Ascending aorta (tissue), 2 donors: ENCODE measurements around the gene GALR2. TPM values are rescaled to one million over a fixed set of nuclear protein-coding genes. Genes with fewer than 3 reads are reported as not detected.

Experiments
- DNase-seq, 2 donors: peaks; one replicate each; pipeline ENCODE4 v3.0.0-alpha.2; 2019; ENCODE audit warnings: low spot score in 2 of 2
- H3K27ac ChIP-seq, 2 donors: fragments of 200-600 bp; sonication (generic); one replicate each; pipeline ENCODE4 v1.5.1; 2016 to 2017; ENCODE audit warnings: mild to moderate bottlenecking in 1 of 2
- H3K27me3 ChIP-seq: fragments of 200-600 bp; sonication (generic); one replicate; pipeline ENCODE4 v1.5.1; 2017
- H3K36me3 ChIP-seq, 2 donors: fragments of 200-600 bp; sonication (generic); one replicate each; pipeline ENCODE4 v1.5.1; 2016
- H3K4me1 ChIP-seq, 2 donors: fragments of 200-600 bp; sonication (generic); one replicate each; pipeline ENCODE4 v1.5.1; 2016 to 2017; ENCODE audit warnings: mild to moderate bottlenecking in 1 of 2
- H3K4me3 ChIP-seq, 2 donors: fragments of 200-600 bp; sonication (generic); one replicate each; pipeline ENCODE4 v1.5.1; 2016 to 2017; ENCODE audit warnings: mild to moderate bottlenecking in 1 of 2
- H3K9me3 ChIP-seq, 2 donors: fragments of 200-600 bp; sonication (generic); one replicate each; pipeline ENCODE4 v1.5.1; 2016
- intact Hi-C: fragments of 100-400 bp; cut with DNase I; formaldehyde crosslinking; loops from one replicate; pipeline ENCODE4 v1.15.1; 2023
- total RNA-seq: library from RNA; depleted of rRNA; stranded (reverse); fragments of >200 nt; gene quantifications from one replicate; pipeline ENCODE4 v1.1.0, GENCODE V29; 2016
- TF ChIP-seq, protein P1 (sequence below), 3 experiments: fragments of 200-600 bp in 2 of 3; fragments of 450-650 bp in 1 of 3; sonication (generic) in 2 of 3; IDR thresholded peaks; one replicate each; pipeline ENCODE4 v1.5.1; 2016 to 2019; ENCODE audit warnings: antibody characterized with exemption in 3 of 3, mild to moderate bottlenecking in 1 of 3, moderate library complexity in 1 of 3

GALR2 gene
- total RNA-seq, 1 donor from 2014 or later: 2.3 TPM

DNA sequence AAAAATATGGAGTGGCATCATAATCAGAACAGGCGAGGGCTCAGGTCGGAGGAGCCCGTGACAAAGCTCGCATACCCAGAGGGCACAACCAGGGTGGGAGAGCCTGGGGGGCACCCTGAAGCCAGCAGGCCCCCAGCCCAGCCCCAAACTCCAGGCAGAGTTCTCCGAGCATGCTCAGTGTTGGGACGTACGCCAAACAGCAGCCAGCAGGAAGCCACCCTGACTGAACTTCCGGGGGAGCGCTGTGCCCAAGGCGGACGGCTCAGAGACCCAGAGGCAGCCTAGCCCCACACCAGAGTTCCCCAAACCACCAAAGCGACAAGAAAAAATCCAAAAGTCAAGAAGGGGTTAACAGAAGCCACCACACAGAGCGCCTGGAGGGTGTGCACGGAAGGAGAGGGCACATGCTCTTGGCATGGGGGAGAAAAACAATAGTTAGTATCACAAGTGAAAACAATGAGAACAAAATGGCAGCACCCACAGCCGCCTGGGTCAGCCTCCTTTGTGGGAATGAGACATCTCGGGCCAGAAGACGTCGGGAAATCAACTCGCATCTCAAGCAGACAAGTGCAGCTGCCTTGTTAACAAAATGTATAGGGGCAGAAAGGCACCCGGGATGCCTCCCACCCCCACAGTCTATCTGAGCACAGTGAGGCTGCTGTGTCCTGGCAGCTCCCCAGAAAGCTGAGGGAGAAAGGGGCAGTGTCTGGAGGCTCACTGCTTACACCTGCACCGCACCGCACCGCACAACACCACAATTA lies 17.1 kb downstream of the GALR2 start:
- no peaks in the 10 kb centered on the region for H3K27me3 ChIP-seq
- H3K9me3 ChIP-seq: no peaks in the 10 kb centered on the region
- H3K4me1 ChIP-seq: no peaks in the 10 kb centered on the region
- H3K4me3 ChIP-seq: no peak overlapping the region
- TF ChIP-seq, protein P1, sequence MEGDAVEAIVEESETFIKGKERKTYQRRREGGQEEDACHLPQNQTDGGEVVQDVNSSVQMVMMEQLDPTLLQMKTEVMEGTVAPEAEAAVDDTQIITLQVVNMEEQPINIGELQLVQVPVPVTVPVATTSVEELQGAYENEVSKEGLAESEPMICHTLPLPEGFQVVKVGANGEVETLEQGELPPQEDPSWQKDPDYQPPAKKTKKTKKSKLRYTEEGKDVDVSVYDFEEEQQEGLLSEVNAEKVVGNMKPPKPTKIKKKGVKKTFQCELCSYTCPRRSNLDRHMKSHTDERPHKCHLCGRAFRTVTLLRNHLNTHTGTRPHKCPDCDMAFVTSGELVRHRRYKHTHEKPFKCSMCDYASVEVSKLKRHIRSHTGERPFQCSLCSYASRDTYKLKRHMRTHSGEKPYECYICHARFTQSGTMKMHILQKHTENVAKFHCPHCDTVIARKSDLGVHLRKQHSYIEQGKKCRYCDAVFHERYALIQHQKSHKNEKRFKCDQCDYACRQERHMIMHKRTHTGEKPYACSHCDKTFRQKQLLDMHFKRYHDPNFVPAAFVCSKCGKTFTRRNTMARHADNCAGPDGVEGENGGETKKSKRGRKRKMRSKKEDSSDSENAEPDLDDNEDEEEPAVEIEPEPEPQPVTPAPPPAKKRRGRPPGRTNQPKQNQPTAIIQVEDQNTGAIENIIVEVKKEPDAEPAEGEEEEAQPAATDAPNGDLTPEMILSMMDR (IDR thresholded peaks at IDR 0.05): no peak
- peaks cover 91 to 97% of the 10 kb centered on the region in 2 donors for H3K36me3 ChIP-seq
- intact Hi-C loops: no loop called here
- DNase-seq: no peak
- H3K27ac ChIP-seq: no peak overlapping the region

DNA sequence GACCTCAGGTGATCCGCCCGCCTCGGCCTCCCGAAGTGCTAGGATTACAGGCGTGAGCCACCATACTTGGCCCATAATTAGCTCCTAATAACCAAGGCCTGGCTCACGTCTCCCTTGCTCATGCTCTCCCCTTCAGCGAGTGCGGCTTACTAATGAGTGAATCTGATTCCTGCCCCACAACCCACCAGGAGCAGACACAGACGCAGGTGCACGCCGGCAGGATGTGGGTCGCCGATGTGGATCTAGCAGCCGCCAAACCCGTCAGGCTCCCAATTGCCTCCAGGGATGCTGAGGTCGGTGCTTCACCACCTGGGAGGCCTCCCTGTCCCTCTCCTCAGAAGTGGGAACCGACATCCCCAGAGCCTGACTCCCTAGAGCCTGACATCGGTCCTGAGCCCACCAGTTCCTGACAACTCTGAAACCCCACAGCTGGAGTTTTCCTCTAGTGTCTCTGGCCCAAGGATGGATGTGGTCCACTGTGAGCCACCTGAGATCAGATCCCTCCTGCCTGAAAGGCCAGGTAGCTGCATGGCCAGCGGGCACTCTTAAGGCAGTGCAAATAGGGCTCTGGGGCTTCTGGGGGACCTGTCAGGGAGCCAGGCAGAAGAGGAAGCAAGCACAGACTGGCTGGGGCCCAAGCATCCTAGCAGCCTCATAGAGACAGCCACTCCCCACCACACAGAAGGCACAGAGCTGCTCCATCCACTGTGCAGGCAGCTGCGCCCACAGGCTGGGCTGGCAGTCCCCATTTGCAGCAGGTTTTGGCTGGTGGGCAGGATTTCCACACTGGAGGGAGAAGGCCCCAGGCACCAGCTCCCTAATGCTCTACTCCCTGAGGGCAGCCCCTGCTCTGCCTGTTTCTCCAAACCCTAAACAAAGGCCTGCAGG lies 18.2 kb downstream of the GALR2 start:
- no peak for DNase-seq
- Histone ChIP-seq H3K9me3 (no peaks in the 10 kb centered on the region), H3K27ac (no peak overlapping the region), H3K4me1 (no peaks in the 10 kb centered on the region), H3K4me3 (no peak overlapping the region), H3K36me3 (peaks cover 90 to 98% of the 10 kb centered on the region in 2 donors), H3K27me3 (no peaks in the 10 kb centered on the region)
- intact Hi-C loops: no loop called here
- TF ChIP-seq, protein P1 (IDR thresholded peaks at IDR 0.05): no peak

DNA sequence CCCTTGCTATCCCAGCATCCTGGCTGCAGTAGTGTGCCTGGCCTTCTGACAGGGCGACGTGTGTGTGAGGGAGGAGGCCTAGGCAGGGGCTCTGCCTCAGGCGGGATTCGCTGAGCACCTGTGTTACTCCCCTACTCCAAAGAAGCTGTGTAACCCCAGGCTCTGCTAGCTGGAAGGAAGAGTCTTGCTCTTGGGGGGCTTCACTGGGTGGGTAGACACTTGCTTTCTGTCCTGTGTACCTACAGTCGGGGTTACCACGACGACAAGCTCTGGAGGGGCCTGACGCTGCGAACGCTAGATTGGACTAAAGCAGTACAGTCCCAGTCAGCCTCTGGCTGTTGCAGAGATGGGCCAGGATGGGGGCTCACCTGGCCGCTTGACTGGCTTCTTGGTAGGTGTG lies 19.5 kb downstream of the GALR2 start:
- DNase-seq: no peak
- intact Hi-C loops: no loop called here
- H3K4me3 ChIP-seq: no peak overlapping the region

DNA sequence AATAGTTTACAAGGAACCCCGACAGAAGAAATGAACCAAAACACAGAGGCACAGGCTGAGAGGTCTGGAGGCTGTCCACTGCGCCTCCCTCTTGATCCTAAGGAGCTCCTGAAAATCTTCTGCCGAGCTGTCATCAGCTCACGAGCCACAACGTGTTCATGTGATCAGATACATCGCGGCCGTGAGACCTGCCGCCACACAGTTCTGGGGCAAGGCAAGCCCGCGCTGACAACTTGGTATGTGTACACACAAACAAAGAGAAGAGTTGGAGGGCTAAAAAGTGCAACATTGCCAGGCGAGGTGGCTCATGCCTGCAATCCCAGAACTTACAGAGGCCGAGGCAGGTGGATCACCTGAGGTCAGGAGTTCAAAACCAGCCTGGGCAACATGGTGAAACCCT lies 21.4 kb downstream of the GALR2 start:
- no peak overlapping the region for H3K27ac ChIP-seq
- intact Hi-C loops: no loop called here
- no peak for DNase-seq
- no peaks in the 10 kb centered on the region for H3K4me1 ChIP-seq
- no peaks in the 10 kb centered on the region for H3K27me3 ChIP-seq
- H3K9me3 ChIP-seq: no peaks in the 10 kb centered on the region
- H3K4me3 ChIP-seq: no peak overlapping the region
- TF ChIP-seq, protein P1 (IDR thresholded peaks at IDR 0.05): no peak
- H3K36me3 ChIP-seq: peaks cover 76 to 81% of the 10 kb centered on the region in 2 donors

More for the DNA sequence above, 19.5 kb downstream of the GALR2 start:
- H3K9me3 ChIP-seq: no peaks in the 10 kb centered on the region
- TF ChIP-seq, protein P1 (IDR thresholded peaks at IDR 0.05): no peak
- no peaks in the 10 kb centered on the region for H3K27me3 ChIP-seq
- H3K27ac ChIP-seq: no peak overlapping the region
- H3K36me3 ChIP-seq: peaks cover 84 to 88% of the 10 kb centered on the region in 2 donors
- no peaks in the 10 kb centered on the region for H3K4me1 ChIP-seq

DNA sequence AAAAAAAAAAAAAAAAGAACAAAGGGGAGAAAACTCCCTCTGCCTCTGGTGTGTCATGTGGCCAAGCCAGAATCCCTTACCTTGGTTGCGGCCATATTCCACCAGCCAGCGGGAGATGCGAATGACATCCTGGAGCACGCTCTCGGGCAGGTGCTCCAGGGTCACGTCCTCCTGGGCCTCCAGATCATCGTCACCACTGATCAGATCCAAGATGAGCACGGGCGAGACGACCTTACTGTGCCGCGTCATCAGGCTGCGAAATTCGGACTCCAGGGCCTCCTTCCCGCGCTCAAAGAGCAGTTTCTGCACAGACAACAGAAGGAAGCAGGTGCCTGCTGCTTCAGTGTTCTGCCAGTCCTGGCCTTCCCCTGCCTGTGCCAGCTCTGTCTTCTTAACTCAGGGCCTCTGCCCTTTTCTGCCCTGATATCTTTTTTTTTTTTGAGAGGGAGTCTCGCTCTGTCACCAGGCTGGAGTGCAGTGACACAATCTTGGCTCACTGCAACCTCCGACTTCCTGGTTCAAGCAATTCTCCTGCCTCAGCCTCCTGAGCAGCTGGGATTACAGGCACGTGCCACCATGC lies 23.2 kb downstream of the GALR2 start:
- intact Hi-C loops: no loop called here
- Histone ChIP-seq H3K4me1 (peaks cover 5 to 8% of the 10 kb centered on the region in 2 donors), H3K27me3 (no peaks in the 10 kb centered on the region), H3K4me3 (no peak overlapping the region), H3K36me3 (peaks cover 62 to 69% of the 10 kb centered on the region in 2 donors), H3K27ac (no peak overlapping the region), H3K9me3 (no peaks in the 10 kb centered on the region)
- TF ChIP-seq, protein P1 (IDR thresholded peaks at IDR 0.05): no peak
- no peak for DNase-seq
